ENCODE results near the gene TMX1. TPM values are rescaled to one million over a fixed set of nuclear protein-coding genes. Genes with fewer than 3 reads are reported as not detected.

The TMX1 gene
- total and polyA plus RNA-seq, 10 of the 15 experiments (the other 5 are each of a cell fraction or from before 2014, with no cell fraction given), result 29.1 to 152 (median 52.0) TPM

DNA sequence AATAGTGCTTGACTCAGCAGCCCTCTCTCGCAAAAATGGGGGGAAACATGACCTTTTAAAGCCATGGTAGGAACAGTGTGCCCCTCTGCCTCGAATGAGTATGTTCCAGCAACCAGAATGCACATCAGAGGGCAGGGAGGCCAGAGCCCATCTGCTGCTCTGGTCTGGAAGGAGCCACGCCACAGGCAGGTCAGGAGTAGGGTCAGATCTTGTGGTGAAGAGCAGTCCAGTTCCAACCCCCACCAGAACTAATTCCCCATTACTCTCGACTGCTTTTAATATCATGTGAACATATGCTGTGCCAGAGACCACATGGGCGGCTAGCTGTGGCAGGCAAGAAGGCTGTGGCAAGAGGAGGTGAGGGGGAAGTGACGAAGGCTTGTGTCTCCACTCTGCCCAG, 34.6 kb upstream of the TMX1 start (continued):
- TF ChIP-seq SUPT20H (IDR thresholded peaks at IDR 0.05; ENCODE audit: borderline replicate concordance, control insufficient read depth, low read depth, low read length), result no peak
- TF ChIP-seq, protein P1, sequence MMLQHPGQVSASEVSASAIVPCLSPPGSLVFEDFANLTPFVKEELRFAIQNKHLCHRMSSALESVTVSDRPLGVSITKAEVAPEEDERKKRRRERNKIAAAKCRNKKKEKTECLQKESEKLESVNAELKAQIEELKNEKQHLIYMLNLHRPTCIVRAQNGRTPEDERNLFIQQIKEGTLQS (IDR thresholded peaks at IDR 0.05; ENCODE audit: borderline replicate concordance, extremely low read depth, low read depth, low read length), result no peak

DNA sequence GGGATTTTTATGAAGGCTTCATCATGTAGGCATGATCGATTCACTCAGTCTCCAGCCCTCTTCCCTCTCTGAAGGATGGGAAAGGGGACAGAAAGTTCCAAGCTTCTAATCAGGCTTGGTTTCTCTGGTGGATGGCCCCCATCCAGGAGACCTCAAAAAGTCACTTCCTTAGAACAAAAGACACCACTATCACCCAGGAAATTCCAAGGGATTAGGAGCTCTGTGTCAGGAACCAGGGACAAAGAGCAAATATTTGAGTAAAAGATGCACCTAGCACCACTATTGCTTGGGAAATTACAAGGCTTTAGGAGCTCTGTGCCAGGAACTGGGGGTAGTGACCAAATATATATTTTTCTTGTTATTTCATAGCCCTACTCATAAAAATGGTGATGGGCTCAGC, 33.6 kb upstream of the TMX1 start:
- ChIA-PET POLR2A (interaction anchor here (0.7 kb wide), 1 partner anchor 345 kb away, joined by 3 read pairs; no protein-coding TSS in a partner anchor), CTCF (no interaction called here), RAD21 (ENCODE audit: unreplicated experiment) (interaction anchor here (0.9 kb wide), 1 partner anchor 12 kb away, joined by 3 read pairs; no protein-coding TSS in a partner anchor), SMC1A (ENCODE audit: uncharacterized antibody, unreplicated experiment) (interaction anchor here (1.4 kb wide), 1 partner anchor 46 kb away, joined by 4 read pairs; no protein-coding TSS in a partner anchor)
- H3K4me3 ChIP-seq, result no peak overlapping the region
- FAIRE-seq, result no peak
- no peaks in the 10 kb centered on the region for H3K9me3 ChIP-seq (replicated peaks; ENCODE audit: control insufficient read depth, insufficient read depth, low read length)
- H3K4me2 ChIP-seq (ENCODE audit: control insufficient read depth, insufficient read depth), result no peak overlapping the region
- peaks cover 18% of the 10 kb centered on the region for H3K4me1 ChIP-seq (ENCODE audit: control insufficient read depth, insufficient read depth, low read length)
- no peak overlapping the region for H2AFZ ChIP-seq (ENCODE audit: control insufficient read depth, low read depth, low read length)
- ATAC-seq, result no peak
- in situ Hi-C loops (cut with MboI), result no loop called here
- 33% methylated on average over 1 of the region's 1 CpG for WGBS (ENCODE audit: insufficient coverage, insufficient replicate concordance, low lambda C conversion rate, missing lambda C conversion rate)
- intact Hi-C loops (cut with micrococcal nuclease; ENCODE audit: unreplicated experiment), result no loop called here
- no peaks in the 10 kb centered on the region; a peak in 1 of 4 replicates for H3K27me3 ChIP-seq (replicated peaks in 1 of 2; ENCODE audit: control insufficient read depth in 2 of 2, insufficient read depth in 2 of 2, low read length in 1 of 2)
- no TSS peak for BruUV-seq (replicated peaks)
- no peaks in the 10 kb centered on the region for H3K36me3 ChIP-seq (ENCODE audit: control insufficient read depth in 2 of 2, insufficient read depth in 2 of 2, low read length in 1 of 2)
- no peaks in the 10 kb centered on the region for H4K20me1 ChIP-seq (ENCODE audit: control insufficient read depth, insufficient read depth)
- no peak overlapping the region for H3K27ac ChIP-seq (ENCODE audit: control insufficient read depth, insufficient read depth)
- H3K9ac ChIP-seq (ENCODE audit: control insufficient read depth, insufficient read depth, low read length), result no peak overlapping the region
- no peak for DNase-seq (ENCODE audit: low read depth, low spot score)
- H3K79me2 ChIP-seq (ENCODE audit: control insufficient read depth, insufficient read depth, low read length), result no peaks in the 10 kb centered on the region
- no peak for TF ChIP-seq STAT3 (IDR thresholded peaks at IDR 0.05; ENCODE audit: low read depth, low read length)
- no peak for TF ChIP-seq CBFB (IDR thresholded peaks at IDR 0.05; ENCODE audit: low read depth)
- TF ChIP-seq, protein P2, sequence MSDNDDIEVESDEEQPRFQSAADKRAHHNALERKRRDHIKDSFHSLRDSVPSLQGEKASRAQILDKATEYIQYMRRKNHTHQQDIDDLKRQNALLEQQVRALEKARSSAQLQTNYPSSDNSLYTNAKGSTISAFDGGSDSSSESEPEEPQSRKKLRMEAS (IDR thresholded peaks at IDR 0.05; ENCODE audit: low read depth, low read length), result no peak
- TF ChIP-seq LARP7 (IDR thresholded peaks at IDR 0.05), result no peak
- TF ChIP-seq NRF1 (conservative IDR thresholded peaks at IDR 0.05; ENCODE audit: low read depth, low read length), result no peak
- no peak for TF ChIP-seq NR2C1 (IDR thresholded peaks at IDR 0.05)
- no peak for TF ChIP-seq JUND (IDR thresholded peaks at IDR 0.05; ENCODE audit: low read depth, low read length)
- TF ChIP-seq NBN (IDR thresholded peaks at IDR 0.05), result no peak
- no peak for TF ChIP-seq NFIC (IDR thresholded peaks at IDR 0.05; ENCODE audit: low read depth, low read length)
- TF ChIP-seq, protein P3, sequence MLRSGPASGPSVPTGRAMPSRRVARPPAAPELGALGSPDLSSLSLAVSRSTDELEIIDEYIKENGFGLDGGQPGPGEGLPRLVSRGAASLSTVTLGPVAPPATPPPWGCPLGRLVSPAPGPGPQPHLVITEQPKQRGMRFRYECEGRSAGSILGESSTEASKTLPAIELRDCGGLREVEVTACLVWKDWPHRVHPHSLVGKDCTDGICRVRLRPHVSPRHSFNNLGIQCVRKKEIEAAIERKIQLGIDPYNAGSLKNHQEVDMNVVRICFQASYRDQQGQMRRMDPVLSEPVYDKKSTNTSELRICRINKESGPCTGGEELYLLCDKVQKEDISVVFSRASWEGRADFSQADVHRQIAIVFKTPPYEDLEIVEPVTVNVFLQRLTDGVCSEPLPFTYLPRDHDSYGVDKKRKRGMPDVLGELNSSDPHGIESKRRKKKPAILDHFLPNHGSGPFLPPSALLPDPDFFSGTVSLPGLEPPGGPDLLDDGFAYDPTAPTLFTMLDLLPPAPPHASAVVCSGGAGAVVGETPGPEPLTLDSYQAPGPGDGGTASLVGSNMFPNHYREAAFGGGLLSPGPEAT (IDR thresholded peaks at IDR 0.05; ENCODE audit: low read depth), result no peak
- TF ChIP-seq CBX3 (IDR thresholded peaks at IDR 0.05; ENCODE audit: borderline replicate concordance, low read depth), result no peak
- TF ChIP-seq NR2C2 (IDR thresholded peaks at IDR 0.05; ENCODE audit: borderline replicate concordance, control insufficient read depth, insufficient read length, low read depth), result no peak
- no peak for TF ChIP-seq SIX5 (IDR thresholded peaks at IDR 0.05; ENCODE audit: low read depth, low read length, severe bottlenecking)
- no peak for TF ChIP-seq NFYA (IDR thresholded peaks at IDR 0.05; ENCODE audit: borderline replicate concordance, low read depth, low read length)
- TF ChIP-seq, protein P4, sequence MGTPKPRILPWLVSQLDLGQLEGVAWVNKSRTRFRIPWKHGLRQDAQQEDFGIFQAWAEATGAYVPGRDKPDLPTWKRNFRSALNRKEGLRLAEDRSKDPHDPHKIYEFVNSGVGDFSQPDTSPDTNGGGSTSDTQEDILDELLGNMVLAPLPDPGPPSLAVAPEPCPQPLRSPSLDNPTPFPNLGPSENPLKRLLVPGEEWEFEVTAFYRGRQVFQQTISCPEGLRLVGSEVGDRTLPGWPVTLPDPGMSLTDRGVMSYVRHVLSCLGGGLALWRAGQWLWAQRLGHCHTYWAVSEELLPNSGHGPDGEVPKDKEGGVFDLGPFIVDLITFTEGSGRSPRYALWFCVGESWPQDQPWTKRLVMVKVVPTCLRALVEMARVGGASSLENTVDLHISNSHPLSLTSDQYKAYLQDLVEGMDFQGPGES (IDR thresholded peaks at IDR 0.05), result no peak
- TF ChIP-seq SMC3 (IDR thresholded peaks at IDR 0.05; ENCODE audit: borderline replicate concordance, low read length), result no peak
- no peak for TF ChIP-seq SUPT20H (IDR thresholded peaks at IDR 0.05; ENCODE audit: borderline replicate concordance, control insufficient read depth, low read depth, low read length)
